ENCODE results near the gene HESX1. TPM values are rescaled to one million over a fixed set of nuclear protein-coding genes. Genes with fewer than 3 reads are reported as not detected.

Gene HESX1
- total RNA-seq, 1 experiment from 2014 or later: 5.6 TPM

- TF ChIP-seq NR2C2 (CRISPR knock-in tag; IDR thresholded peaks at IDR 0.05) (no peak), CREM (CRISPR knock-in tag; IDR thresholded peaks at IDR 0.05) (peak; percentile 69), PRRX2 (CRISPR knock-in tag; IDR thresholded peaks at IDR 0.05) (no peak), KAT7 (CRISPR knock-in tag; IDR thresholded peaks at IDR 0.05; ENCODE audit: borderline replicate concordance) (no peak), PRDM15 (CRISPR knock-in tag; IDR thresholded peaks at IDR 0.05) (no peak), ZNF121 (CRISPR knock-in tag; IDR thresholded peaks at IDR 0.05) (no peak), E2F5 (CRISPR knock-in tag; IDR thresholded peaks at IDR 0.05) (peak; percentile 92), HMGA2 (CRISPR knock-in tag; IDR thresholded peaks at IDR 0.05) (no peak), ZSCAN18 (CRISPR knock-in tag; IDR thresholded peaks at IDR 0.05) (no peak), ZNF416 (CRISPR knock-in tag; IDR thresholded peaks at IDR 0.05) (no peak), USF1 (CRISPR knock-in tag; IDR thresholded peaks at IDR 0.05) (peak; percentile 42; the same call in 1 of the 2 replicates), ZNF425 (CRISPR knock-in tag; conservative IDR thresholded peaks at IDR 0.05) (no peak), NFYB (CRISPR knock-in tag; conservative IDR thresholded peaks at IDR 0.05; ENCODE audit: low read depth) (peak; percentile 92), ESRRA (CRISPR knock-in tag; IDR thresholded peaks at IDR 0.05; ENCODE audit: borderline replicate concordance) (peak; percentile 64)
- TF ChIP-seq, protein P1, sequence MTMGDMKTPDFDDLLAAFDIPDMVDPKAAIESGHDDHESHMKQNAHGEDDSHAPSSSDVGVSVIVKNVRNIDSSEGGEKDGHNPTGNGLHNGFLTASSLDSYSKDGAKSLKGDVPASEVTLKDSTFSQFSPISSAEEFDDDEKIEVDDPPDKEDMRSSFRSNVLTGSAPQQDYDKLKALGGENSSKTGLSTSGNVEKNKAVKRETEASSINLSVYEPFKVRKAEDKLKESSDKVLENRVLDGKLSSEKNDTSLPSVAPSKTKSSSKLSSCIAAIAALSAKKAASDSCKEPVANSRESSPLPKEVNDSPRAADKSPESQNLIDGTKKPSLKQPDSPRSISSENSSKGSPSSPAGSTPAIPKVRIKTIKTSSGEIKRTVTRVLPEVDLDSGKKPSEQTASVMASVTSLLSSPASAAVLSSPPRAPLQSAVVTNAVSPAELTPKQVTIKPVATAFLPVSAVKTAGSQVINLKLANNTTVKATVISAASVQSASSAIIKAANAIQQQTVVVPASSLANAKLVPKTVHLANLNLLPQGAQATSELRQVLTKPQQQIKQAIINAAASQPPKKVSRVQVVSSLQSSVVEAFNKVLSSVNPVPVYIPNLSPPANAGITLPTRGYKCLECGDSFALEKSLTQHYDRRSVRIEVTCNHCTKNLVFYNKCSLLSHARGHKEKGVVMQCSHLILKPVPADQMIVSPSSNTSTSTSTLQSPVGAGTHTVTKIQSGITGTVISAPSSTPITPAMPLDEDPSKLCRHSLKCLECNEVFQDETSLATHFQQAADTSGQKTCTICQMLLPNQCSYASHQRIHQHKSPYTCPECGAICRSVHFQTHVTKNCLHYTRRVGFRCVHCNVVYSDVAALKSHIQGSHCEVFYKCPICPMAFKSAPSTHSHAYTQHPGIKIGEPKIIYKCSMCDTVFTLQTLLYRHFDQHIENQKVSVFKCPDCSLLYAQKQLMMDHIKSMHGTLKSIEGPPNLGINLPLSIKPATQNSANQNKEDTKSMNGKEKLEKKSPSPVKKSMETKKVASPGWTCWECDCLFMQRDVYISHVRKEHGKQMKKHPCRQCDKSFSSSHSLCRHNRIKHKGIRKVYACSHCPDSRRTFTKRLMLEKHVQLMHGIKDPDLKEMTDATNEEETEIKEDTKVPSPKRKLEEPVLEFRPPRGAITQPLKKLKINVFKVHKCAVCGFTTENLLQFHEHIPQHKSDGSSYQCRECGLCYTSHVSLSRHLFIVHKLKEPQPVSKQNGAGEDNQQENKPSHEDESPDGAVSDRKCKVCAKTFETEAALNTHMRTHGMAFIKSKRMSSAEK (CRISPR knock-in tag; IDR thresholded peaks at IDR 0.05; ENCODE audit: borderline replicate concordance): no peak
- TF ChIP-seq, protein P2, sequence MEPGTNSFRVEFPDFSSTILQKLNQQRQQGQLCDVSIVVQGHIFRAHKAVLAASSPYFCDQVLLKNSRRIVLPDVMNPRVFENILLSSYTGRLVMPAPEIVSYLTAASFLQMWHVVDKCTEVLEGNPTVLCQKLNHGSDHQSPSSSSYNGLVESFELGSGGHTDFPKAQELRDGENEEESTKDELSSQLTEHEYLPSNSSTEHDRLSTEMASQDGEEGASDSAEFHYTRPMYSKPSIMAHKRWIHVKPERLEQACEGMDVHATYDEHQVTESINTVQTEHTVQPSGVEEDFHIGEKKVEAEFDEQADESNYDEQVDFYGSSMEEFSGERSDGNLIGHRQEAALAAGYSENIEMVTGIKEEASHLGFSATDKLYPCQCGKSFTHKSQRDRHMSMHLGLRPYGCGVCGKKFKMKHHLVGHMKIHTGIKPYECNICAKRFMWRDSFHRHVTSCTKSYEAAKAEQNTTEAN (CRISPR knock-in tag; IDR thresholded peaks at IDR 0.05): peak; percentile 35; the same call in 1 of the 2 replicates
- TF ChIP-seq, protein P3, sequence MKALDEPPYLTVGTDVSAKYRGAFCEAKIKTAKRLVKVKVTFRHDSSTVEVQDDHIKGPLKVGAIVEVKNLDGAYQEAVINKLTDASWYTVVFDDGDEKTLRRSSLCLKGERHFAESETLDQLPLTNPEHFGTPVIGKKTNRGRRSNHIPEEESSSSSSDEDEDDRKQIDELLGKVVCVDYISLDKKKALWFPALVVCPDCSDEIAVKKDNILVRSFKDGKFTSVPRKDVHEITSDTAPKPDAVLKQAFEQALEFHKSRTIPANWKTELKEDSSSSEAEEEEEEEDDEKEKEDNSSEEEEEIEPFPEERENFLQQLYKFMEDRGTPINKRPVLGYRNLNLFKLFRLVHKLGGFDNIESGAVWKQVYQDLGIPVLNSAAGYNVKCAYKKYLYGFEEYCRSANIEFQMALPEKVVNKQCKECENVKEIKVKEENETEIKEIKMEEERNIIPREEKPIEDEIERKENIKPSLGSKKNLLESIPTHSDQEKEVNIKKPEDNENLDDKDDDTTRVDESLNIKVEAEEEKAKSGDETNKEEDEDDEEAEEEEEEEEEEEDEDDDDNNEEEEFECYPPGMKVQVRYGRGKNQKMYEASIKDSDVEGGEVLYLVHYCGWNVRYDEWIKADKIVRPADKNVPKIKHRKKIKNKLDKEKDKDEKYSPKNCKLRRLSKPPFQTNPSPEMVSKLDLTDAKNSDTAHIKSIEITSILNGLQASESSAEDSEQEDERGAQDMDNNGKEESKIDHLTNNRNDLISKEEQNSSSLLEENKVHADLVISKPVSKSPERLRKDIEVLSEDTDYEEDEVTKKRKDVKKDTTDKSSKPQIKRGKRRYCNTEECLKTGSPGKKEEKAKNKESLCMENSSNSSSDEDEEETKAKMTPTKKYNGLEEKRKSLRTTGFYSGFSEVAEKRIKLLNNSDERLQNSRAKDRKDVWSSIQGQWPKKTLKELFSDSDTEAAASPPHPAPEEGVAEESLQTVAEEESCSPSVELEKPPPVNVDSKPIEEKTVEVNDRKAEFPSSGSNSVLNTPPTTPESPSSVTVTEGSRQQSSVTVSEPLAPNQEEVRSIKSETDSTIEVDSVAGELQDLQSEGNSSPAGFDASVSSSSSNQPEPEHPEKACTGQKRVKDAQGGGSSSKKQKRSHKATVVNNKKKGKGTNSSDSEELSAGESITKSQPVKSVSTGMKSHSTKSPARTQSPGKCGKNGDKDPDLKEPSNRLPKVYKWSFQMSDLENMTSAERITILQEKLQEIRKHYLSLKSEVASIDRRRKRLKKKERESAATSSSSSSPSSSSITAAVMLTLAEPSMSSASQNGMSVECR (CRISPR knock-in tag; IDR thresholded peaks at IDR 0.05; ENCODE audit: borderline replicate concordance): 0 out of 2 replicates have a peak, but pooled peaks have one; percentile 35
Measured at GRCh38 chr3:57227204-57227929, 27.6 kb upstream of the HESX1 start, which contains the start of gene APPL1 (continued).

Measured in WTC11 (cell line).